H1 (cell line): ENCODE data around the gene KIAA0513. TPM values are rescaled to one million over a fixed set of nuclear protein-coding genes. Genes with fewer than 3 reads are reported as not detected.

Experiments used
- ASH2L ChIP-seq: fragments of 200-600, 300-600 bp; sonication (generic); IDR thresholded peaks from one replicate; pipeline ENCODE4 v1.7.1; 2017; ENCODE audit warnings: low read length
- ATF2 ChIP-seq: IDR thresholded peaks from 2 replicates; pipeline ENCODE4 v1.6.1; 2012; ENCODE audit warnings: low read length, inconsistent platforms
- BCL11A ChIP-seq, 2 experiments: IDR thresholded peaks; one replicate each; pipeline ENCODE4 v1.6.1; 2011; ENCODE audit warnings: low read depth in 2 of 2, low read length in 2 of 2, mild to moderate bottlenecking in 2 of 2
- CHD1 ChIP-seq: IDR thresholded peaks from 2 replicates; pipeline ENCODE4 v1.6.1; 2012; ENCODE audit warnings: low read depth, low read length, improper control_type of control experiment
- CHD2 ChIP-seq: IDR thresholded peaks from 2 replicates; pipeline ENCODE4 v1.6.1; 2012; ENCODE audit warnings: low read length, improper control_type of control experiment
- CHD7 ChIP-seq: fragments of 300-600 bp; sonication (generic); IDR thresholded peaks from 2 replicates; pipeline ENCODE4 v1.7.1; 2012; ENCODE audit warnings: low read length, moderate library complexity, mild to moderate bottlenecking, inconsistent platforms; ENCODE audit not compliant: insufficient replicate concordance
- GABPA ChIP-seq: IDR thresholded peaks from 2 replicates; pipeline ENCODE4 v1.6.1; 2011; ENCODE audit warnings: mild to moderate bottlenecking, low read length, moderate library complexity, borderline replicate concordance; ENCODE audit not compliant: insufficient read depth
- HDAC6 ChIP-seq: IDR thresholded peaks from one replicate; pipeline ENCODE4 v1.7.1; 2012; ENCODE audit warnings: low read depth, mild to moderate bottlenecking, inconsistent platforms, low read length, moderate library complexity
- JUN ChIP-seq: IDR thresholded peaks from 2 replicates; pipeline ENCODE4 v1.6.1; 2011; ENCODE audit warnings: low read depth, mild to moderate bottlenecking, improper control_type of control experiment, low read length
- RXRA ChIP-seq: IDR thresholded peaks from 2 replicates; pipeline ENCODE4 v1.6.1; 2011; ENCODE audit warnings: low read depth, mild to moderate bottlenecking, low read length, moderate library complexity; ENCODE audit not compliant: insufficient read depth
- TEAD4 ChIP-seq: IDR thresholded peaks from 2 replicates; pipeline ENCODE4 v1.6.1; 2012; ENCODE audit warnings: low read depth, low read length, inconsistent platforms, mixed read lengths
- polyA plus RNA-seq, 7 experiments: library from polyadenylated mRNA; depleted of rRNA in 3 of 7; stranded (reverse) in 5 of 7; unstranded in 2 of 7; fragments of >200 nt in 5 of 7; fragments of 200-250 nt in 2 of 7; gene quantifications; 1 replicate in 5 of 7; 2 replicates in 1 of 7; 4 replicates in 1 of 7; pipeline versions ENCODE4 v1.2.1 to v1.2.3, GENCODE V29; 2011 to 2013; ENCODE audit warnings: missing spikeins in 2 of 7, mixed read lengths in 2 of 7
- total RNA-seq: library from RNA; stranded (reverse); fragmentation: NEBNext Ultra II Directional; extraction: Animal tissue kit (Norgen Biotek cat#: 25700); gene quantifications from 2 replicates; pipeline ENCODE4 v1.2.1, GENCODE V29; 2021

Gene KIAA0513
- total and polyA plus RNA-seq, 2 of the 8 experiments (the other 6 are each of a cell fraction or from before 2014, with no cell fraction given): 2.1 to 6.1 TPM

DNA sequence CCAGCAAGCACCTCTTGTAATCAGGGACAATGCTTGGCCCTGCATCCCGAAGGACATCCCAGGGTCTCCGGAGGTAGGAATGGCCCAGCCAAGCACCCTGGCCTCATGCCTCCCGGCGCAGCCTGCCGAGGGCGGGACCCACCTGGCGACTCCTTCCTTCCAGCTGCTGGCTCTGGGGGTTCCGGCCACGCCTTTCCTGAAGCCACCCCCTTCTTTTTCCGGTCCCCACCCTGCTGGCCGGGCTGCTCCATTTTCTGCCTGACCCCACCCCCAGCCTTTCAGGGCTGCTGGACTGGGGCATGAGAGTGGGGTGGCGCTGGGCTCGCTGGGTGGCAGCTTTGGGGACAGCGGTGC lies 107.2 kb downstream of the KIAA0513 start (continued):
- TF ChIP-seq CHD7 (no peak), ASH2L (no peak), ATF2 (no peak), HDAC6 (no peak), JUN (no peak), GABPA (no peak), BCL11A (IDR thresholded peaks at IDR 0.05; ENCODE audit: low read depth in 2 of 2, low read length in 2 of 2) (no peak), RXRA (no peak), CHD1 (no peak), CHD2 (no peak), TEAD4 (no peak)
